NB4 (cell line): ENCODE measurements around the gene ACOT11.

Source experiments
- DNase-seq: peaks from one replicate; pipeline ENCODE4 v3.0.0; 2010; ENCODE audit warnings: low read depth
- H3K4me3 ChIP-seq: one replicate; pipeline ENCODE4 v1.5.1; 2011; ENCODE audit warnings: mild to moderate bottlenecking, low read depth, low read length, moderate library complexity
- MYC ChIP-seq: IDR thresholded peaks from 2 replicates; pipeline ENCODE4 v1.6.1; 2011; ENCODE audit warnings: low read depth, low read length
- POLR2A ChIP-seq: IDR thresholded peaks from 2 replicates; pipeline ENCODE4 v1.6.1; 2011; ENCODE audit warnings: mild to moderate bottlenecking; ENCODE audit not compliant: insufficient read length; ENCODE audit errors: extremely low read depth
- TF ChIP-seq, protein P1 (sequence below): IDR thresholded peaks from one replicate; pipeline ENCODE4 v1.5.1; 2012; ENCODE audit warnings: low read depth, low read length
- TF ChIP-seq, protein P2 (sequence below): IDR thresholded peaks from 2 replicates; pipeline ENCODE4 v1.6.1; 2011; ENCODE audit warnings: low read depth, low read length

Gene ACOT11

DNA sequence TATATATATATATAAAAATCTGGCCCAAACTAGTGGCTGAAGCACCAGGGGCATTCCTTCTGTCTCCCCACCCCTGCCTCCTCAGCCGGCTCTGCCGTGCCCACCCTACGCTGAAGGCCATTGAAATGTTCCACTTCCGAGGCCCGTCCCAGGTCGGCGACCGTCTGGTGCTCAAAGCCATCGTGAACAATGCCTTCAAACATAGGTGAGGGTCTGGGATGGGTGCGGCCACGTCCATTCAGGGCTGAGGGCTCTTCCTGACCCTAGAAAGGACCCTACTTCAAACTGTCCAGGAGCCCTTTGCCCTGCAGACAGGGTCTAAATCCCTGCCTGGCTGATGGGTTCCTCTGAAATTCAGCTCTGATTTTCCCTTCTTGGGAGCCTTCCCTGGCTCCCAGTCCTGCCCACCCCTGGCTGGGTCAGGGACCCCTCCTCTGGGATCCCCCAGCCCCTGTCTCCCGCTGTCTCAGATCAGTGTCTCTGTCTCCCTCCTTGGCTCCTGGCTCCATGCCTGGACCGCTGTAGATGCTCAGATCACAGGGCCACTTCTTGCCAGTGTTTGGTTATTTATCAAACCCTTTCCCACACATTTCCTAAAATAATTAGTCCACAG is 51.3 kb downstream of the ACOT11 start:
- H3K4me3 ChIP-seq, result no peak overlapping the region
- TF ChIP-seq POLR2A (no peak), MYC (no peak)
- TF ChIP-seq, protein P1, sequence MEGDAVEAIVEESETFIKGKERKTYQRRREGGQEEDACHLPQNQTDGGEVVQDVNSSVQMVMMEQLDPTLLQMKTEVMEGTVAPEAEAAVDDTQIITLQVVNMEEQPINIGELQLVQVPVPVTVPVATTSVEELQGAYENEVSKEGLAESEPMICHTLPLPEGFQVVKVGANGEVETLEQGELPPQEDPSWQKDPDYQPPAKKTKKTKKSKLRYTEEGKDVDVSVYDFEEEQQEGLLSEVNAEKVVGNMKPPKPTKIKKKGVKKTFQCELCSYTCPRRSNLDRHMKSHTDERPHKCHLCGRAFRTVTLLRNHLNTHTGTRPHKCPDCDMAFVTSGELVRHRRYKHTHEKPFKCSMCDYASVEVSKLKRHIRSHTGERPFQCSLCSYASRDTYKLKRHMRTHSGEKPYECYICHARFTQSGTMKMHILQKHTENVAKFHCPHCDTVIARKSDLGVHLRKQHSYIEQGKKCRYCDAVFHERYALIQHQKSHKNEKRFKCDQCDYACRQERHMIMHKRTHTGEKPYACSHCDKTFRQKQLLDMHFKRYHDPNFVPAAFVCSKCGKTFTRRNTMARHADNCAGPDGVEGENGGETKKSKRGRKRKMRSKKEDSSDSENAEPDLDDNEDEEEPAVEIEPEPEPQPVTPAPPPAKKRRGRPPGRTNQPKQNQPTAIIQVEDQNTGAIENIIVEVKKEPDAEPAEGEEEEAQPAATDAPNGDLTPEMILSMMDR, result no peak
- TF ChIP-seq, protein P2, sequence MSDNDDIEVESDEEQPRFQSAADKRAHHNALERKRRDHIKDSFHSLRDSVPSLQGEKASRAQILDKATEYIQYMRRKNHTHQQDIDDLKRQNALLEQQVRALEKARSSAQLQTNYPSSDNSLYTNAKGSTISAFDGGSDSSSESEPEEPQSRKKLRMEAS, result no peak
- DNase-seq, result no peak

DNA sequence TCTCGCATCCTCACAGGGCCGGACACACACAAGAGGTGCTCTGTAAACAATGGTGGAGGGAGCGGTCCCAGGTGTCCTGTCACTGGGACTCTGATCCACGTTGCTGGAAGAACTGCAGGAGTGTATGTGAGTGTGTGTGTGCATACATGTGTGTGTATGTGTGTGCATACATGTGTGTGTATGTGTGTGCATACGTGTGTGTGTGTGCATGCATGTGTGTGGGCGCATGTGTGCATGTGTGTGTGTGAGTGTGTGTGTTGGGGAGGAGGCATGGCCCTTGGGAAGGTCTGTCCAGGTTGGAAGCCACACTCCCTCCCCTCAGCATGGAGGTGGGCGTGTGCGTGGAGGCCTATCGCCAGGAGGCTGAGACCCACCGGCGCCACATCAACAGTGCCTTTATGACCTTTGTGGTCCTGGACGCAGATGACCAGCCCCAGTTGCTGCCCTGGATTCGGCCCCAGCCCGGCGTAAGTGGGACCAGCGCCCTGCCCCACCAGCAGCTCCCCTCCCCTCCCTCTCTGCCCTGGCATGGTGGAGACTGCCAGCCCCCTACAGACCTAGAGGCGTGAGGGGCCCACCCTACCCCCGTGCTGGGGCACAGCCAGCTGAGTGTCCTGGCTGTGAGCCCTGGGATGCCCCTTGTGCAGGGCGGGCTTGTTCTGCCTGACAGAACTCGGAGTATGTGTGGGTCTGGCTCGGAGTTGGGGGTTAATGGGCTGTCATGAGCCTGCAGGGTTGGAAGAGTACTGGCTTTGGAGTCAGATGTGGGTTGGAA is 53.1 kb downstream of the ACOT11 start:
- TF ChIP-seq, protein P2, result no peak
- TF ChIP-seq, protein P1, result no peak
- TF ChIP-seq POLR2A (no peak), MYC (no peak)
- DNase-seq, result no peak
- no peak overlapping the region for H3K4me3 ChIP-seq

DNA sequence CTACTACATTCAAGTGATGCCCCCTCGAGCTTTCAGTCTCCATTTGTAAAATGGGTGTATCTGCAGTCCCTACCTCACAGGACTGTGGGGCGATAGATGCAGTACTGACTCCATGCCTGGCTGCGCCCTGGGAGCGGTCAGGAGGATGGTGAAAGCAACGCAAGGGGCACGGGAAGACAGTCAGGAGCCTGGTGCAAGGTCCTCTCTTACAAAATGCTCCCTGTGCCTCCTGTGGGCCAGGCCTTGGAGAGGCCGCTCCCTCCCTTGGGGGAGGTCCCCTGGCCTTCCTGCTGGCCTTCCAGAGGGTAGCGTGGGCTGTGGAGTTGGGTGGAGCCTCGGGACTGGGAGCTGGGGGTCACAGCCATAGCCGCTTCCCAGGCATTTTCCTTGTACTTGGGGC is 53.7 kb downstream of the ACOT11 start:
- TF ChIP-seq, protein P1, result no peak
- TF ChIP-seq POLR2A, result no peak
- no peak for TF ChIP-seq MYC
- TF ChIP-seq, protein P2, result no peak
- no peak for DNase-seq
- H3K4me3 ChIP-seq, result no peak overlapping the region

DNA sequence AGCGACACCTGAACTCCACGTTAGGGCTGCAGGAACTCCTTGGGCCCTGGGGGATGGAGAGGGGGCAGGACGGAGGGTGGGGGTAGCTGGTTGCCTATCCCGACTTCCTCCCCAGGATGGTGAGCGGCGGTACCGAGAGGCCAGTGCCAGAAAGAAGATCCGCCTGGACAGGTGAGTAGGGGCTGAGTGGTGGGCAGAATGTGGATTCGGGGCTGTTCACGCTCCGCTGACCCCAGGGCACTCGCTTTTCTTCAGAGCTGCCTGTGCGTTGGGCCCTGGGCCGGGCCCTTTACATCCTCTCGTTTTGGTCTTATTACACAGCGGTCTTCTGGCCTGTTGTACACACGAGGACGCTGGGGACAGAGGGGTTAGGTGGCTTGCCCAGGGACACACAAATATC is 54.5 kb downstream of the ACOT11 start:
- TF ChIP-seq, protein P2, result no peak
- TF ChIP-seq, protein P1, result no peak
- TF ChIP-seq MYC, result no peak
- TF ChIP-seq POLR2A, result no peak
- no peak overlapping the region for H3K4me3 ChIP-seq
- DNase-seq, result no peak

DNA sequence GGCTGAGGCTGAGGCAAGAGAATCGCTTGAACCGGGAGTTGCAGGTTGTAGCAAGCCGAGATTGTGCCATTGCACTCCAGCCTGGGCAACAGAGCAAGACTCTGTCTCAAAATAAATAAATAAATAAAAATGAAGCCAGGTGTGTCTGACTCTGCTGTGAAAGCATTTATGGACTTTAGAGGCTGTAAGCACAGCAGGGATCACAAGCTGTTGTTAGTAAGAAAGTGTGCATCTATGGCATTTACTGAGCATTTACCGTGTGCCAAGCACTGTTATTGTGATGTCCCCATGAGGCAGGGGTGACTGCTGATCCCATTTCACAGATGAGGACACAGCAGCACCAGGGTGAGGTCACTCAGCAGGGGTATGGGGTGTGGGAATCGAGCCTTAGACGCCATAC is 55.2 kb downstream of the ACOT11 start:
- TF ChIP-seq, protein P2, result no peak
- TF ChIP-seq MYC (no peak), POLR2A (no peak)
- TF ChIP-seq, protein P1, result no peak
- H3K4me3 ChIP-seq, result no peak overlapping the region
- DNase-seq, result no peak
